ENCODE results near the gene BABAM2. TPM values are rescaled to one million over a fixed set of nuclear protein-coding genes. Genes with fewer than 3 reads are reported as not detected.

Gene BABAM2
- total and polyA plus RNA-seq, 9 of the 15 experiments (the other 6 are each of a cell fraction or from before 2014, with no cell fraction given) = 10.9 to 37.4 (median 25.6) TPM

- Histone ChIP-seq H3K4me1 (replicated peaks in 1 of 2; ENCODE audit: control insufficient read depth in 2 of 2, insufficient read depth in 2 of 2, low read length in 2 of 2) (peaks cover 0 to 2% of the 10 kb centered on the region in 2 experiments; a peak in 1 of 5 replicates), H3K27me3 (ENCODE audit: control insufficient read depth in 2 of 2, insufficient read depth in 2 of 2, low read length in 2 of 2) (no peaks in the 10 kb centered on the region), H3K27ac (ENCODE audit: extremely low read depth, low read depth, low read length) (no peak overlapping the region), H3K36me3 (ENCODE audit: control insufficient read depth, insufficient read depth, low read length) (no peaks in the 10 kb centered on the region), H2AFZ (ENCODE audit: low read depth, low read length) (no peak overlapping the region), H4K20me1 (replicated peaks; ENCODE audit: control insufficient read depth, insufficient read depth, low read length) (no peaks in the 10 kb centered on the region), H3K4me2 (ENCODE audit: insufficient read depth, low read length) (no peak overlapping the region), H3K4me3 (no peak overlapping the region), H3K9ac (ENCODE audit: insufficient read depth in 1 of 2, low read depth in 2 of 2, low read length in 2 of 2) (no peak overlapping the region), H3K9me1 (ENCODE audit: control insufficient read depth, insufficient read depth, low read length) (no peaks in the 10 kb centered on the region), H3K79me2 (ENCODE audit: control insufficient read depth, insufficient read depth, low read length) (no peaks in the 10 kb centered on the region), H3K9me3 (replicated peaks; ENCODE audit: control insufficient read depth, insufficient read depth, low read depth, low read length) (no peaks in the 10 kb centered on the region)
- no TSS peak for BruUV-seq (replicated peaks)
- ChIA-PET POLR2A (no interaction called here), CTCF (ENCODE audit: low intra/inter-chr PET ratio) (no interaction called here)
- DNase-seq (ENCODE audit: extremely low read depth in 1 of 4, low spot score in 3 of 4) (no peak), FAIRE-seq (no peak), ATAC-seq (no peak)
- in situ Hi-C loops (cut with MboI) (no loop called here), intact Hi-C loops (cut with micrococcal nuclease) (no loop called here)
- 36% methylated on average over 2 of the region's 2 CpGs for WGBS (ENCODE audit: insufficient coverage, low coverage, missing lambda C conversion rate)
- TF ChIP-seq C11orf30 (IDR thresholded peaks at IDR 0.05; ENCODE audit: low read depth) (0 out of 2 replicates have a peak, but pooled peaks have one; percentile 11), CSDE1 (IDR thresholded peaks at IDR 0.05) (no peak), ZNF316 (IDR thresholded peaks at IDR 0.05) (peak; percentile 32; the same call in 1 of the 2 replicates), POLR2H (tag; IDR thresholded peaks at IDR 0.05; ENCODE audit: low read depth) (no peak)
Observed at GRCh38 chr2:28103611-28104010, 213.1 kb downstream of the BABAM2 start.

- in situ Hi-C loops (cut with MboI) = no loop called here
- Histone ChIP-seq H3K9me1 (ENCODE audit: control insufficient read depth, insufficient read depth, low read length) (no peaks in the 10 kb centered on the region), H3K9ac (ENCODE audit: insufficient read depth in 1 of 2, low read depth in 2 of 2, low read length in 2 of 2) (no peak overlapping the region), H3K9me3 (replicated peaks; ENCODE audit: control insufficient read depth, insufficient read depth, low read depth, low read length) (no peaks in the 10 kb centered on the region), H3K27me3 (ENCODE audit: control insufficient read depth in 2 of 2, insufficient read depth in 2 of 2, low read length in 2 of 2) (no peaks in the 10 kb centered on the region), H2AFZ (ENCODE audit: low read depth, low read length) (no peak overlapping the region), H3K4me3 (no peak overlapping the region), H3K4me2 (ENCODE audit: insufficient read depth, low read length) (no peak overlapping the region), H3K36me3 (ENCODE audit: control insufficient read depth, insufficient read depth, low read length) (no peaks in the 10 kb centered on the region), H3K27ac (ENCODE audit: extremely low read depth, low read depth, low read length) (no peak overlapping the region), H3K4me1 (replicated peaks in 1 of 2; ENCODE audit: control insufficient read depth in 2 of 2, insufficient read depth in 2 of 2, low read length in 2 of 2) (no peaks in the 10 kb centered on the region; a peak in 1 of 5 replicates), H3K79me2 (ENCODE audit: control insufficient read depth, insufficient read depth, low read length) (no peaks in the 10 kb centered on the region), H4K20me1 (replicated peaks; ENCODE audit: control insufficient read depth, insufficient read depth, low read length) (no peaks in the 10 kb centered on the region)
- no TSS peak for BruUV-seq (replicated peaks)
- intact Hi-C loops (cut with micrococcal nuclease) = no loop called here
- FAIRE-seq (no peak), ATAC-seq (no peak), DNase-seq (ENCODE audit: extremely low read depth in 1 of 4, low spot score in 3 of 4) (no peak)
- 4% methylated on average over 2 of the region's 2 CpGs for WGBS (ENCODE audit: insufficient coverage, low coverage, missing lambda C conversion rate)
- ChIA-PET CTCF (ENCODE audit: low intra/inter-chr PET ratio) (no interaction called here), POLR2A (no interaction called here)
- TF ChIP-seq SMAD2 (IDR thresholded peaks at IDR 0.05; ENCODE audit: low read depth, low read length) (no peak), CBX1 (IDR thresholded peaks at IDR 0.05; ENCODE audit: low read depth) (no peak), HNRNPK (IDR thresholded peaks at IDR 0.05; ENCODE audit: low read depth, low read length, poor library complexity, severe bottlenecking) (no peak), MAZ (CRISPR knock-in tag; conservative IDR thresholded peaks at IDR 0.05 in 1 of 2, IDR thresholded peaks at IDR 0.05 in 1 of 2) (no peak), PURB (CRISPR knock-in tag; IDR thresholded peaks at IDR 0.05; ENCODE audit: low read depth) (no peak), KDM5B (IDR thresholded peaks at IDR 0.05; ENCODE audit: insufficient replicate concordance, low read depth, low read length) (no peak), HDAC8 (tag; IDR thresholded peaks at IDR 0.05) (no peak)
- TF ChIP-seq, protein P1, sequence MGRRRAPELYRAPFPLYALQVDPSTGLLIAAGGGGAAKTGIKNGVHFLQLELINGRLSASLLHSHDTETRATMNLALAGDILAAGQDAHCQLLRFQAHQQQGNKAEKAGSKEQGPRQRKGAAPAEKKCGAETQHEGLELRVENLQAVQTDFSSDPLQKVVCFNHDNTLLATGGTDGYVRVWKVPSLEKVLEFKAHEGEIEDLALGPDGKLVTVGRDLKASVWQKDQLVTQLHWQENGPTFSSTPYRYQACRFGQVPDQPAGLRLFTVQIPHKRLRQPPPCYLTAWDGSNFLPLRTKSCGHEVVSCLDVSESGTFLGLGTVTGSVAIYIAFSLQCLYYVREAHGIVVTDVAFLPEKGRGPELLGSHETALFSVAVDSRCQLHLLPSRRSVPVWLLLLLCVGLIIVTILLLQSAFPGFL (CRISPR knock-in tag; IDR thresholded peaks at IDR 0.05) = no peak
- TF ChIP-seq, protein P2, sequence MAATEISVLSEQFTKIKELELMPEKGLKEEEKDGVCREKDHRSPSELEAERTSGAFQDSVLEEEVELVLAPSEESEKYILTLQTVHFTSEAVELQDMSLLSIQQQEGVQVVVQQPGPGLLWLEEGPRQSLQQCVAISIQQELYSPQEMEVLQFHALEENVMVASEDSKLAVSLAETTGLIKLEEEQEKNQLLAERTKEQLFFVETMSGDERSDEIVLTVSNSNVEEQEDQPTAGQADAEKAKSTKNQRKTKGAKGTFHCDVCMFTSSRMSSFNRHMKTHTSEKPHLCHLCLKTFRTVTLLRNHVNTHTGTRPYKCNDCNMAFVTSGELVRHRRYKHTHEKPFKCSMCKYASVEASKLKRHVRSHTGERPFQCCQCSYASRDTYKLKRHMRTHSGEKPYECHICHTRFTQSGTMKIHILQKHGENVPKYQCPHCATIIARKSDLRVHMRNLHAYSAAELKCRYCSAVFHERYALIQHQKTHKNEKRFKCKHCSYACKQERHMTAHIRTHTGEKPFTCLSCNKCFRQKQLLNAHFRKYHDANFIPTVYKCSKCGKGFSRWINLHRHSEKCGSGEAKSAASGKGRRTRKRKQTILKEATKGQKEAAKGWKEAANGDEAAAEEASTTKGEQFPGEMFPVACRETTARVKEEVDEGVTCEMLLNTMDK (IDR thresholded peaks at IDR 0.05; ENCODE audit: borderline replicate concordance, insufficient read depth, low read depth, low read length, poor library complexity, severe bottlenecking) = no peak
Observed at GRCh38 chr2:28108143-28108542, 217.6 kb downstream of the BABAM2 start.
